GM19452 (cell line): Measurements from ENCODE around the gene PARD3B.

Source experiments
- ATAC-seq: cut with Tn5 transposase; IDR thresholded peaks from one replicate; pipeline ENCODE4 v1.9.1; 2021; ENCODE audit not compliant: unreplicated experiment

PARD3B gene

GRCh38 chr2:205045706-205046105 is 500.4 kb downstream of the PARD3B start:
- ATAC-seq, result no peak

GRCh38 chr2:205047273-205047839 is 502.1 kb downstream of the PARD3B start:
- no peak for ATAC-seq

- no peak for ATAC-seq
Observed at GRCh38 chr2:205051417-205051816, 506.1 kb downstream of the PARD3B start.

GRCh38 chr2:205052781-205053180 is 507.5 kb downstream of the PARD3B start:
- no peak for ATAC-seq

GRCh38 chr2:205053827-205054410 is 508.6 kb downstream of the PARD3B start:
- ATAC-seq, result no peak

- ATAC-seq, result no peak
Observed at GRCh38 chr2:205054789-205055188, 509.5 kb downstream of the PARD3B start.

GRCh38 chr2:205055251-205055650 is 510.0 kb downstream of the PARD3B start:
- no peak for ATAC-seq

GRCh38 chr2:205056151-205056561 is 510.9 kb downstream of the PARD3B start:
- no peak for ATAC-seq

GRCh38 chr2:205058409-205058808 is 513.1 kb downstream of the PARD3B start:
- no peak for ATAC-seq

- no peak for ATAC-seq
Observed at GRCh38 chr2:205060269-205060668, 515.0 kb downstream of the PARD3B start.

- no peak for ATAC-seq
Observed at GRCh38 chr2:205066081-205066480, 520.8 kb downstream of the PARD3B start.

- no peak for ATAC-seq
Observed at GRCh38 chr2:205069928-205070327, 524.7 kb downstream of the PARD3B start.

GRCh38 chr2:205070889-205071288 is 525.6 kb downstream of the PARD3B start:
- ATAC-seq, result no peak

GRCh38 chr2:205073433-205074020 is 528.3 kb downstream of the PARD3B start:
- no peak for ATAC-seq

- no peak for ATAC-seq
Observed at GRCh38 chr2:205076405-205076804, 531.1 kb downstream of the PARD3B start.

- ATAC-seq, result no peak
Observed at GRCh38 chr2:205077159-205077558, 531.9 kb downstream of the PARD3B start.

GRCh38 chr2:205078762-205079161 is 533.5 kb downstream of the PARD3B start:
- ATAC-seq, result no peak

- no peak for ATAC-seq
Observed at GRCh38 chr2:205079173-205079572, 533.9 kb downstream of the PARD3B start.

GRCh38 chr2:205086662-205087061 is 541.4 kb downstream of the PARD3B start:
- no peak for ATAC-seq

GRCh38 chr2:205087862-205088261 is 542.6 kb downstream of the PARD3B start:
- no peak for ATAC-seq

- ATAC-seq, result no peak
Observed at GRCh38 chr2:205089958-205090357, 544.7 kb downstream of the PARD3B start.

GRCh38 chr2:205091411-205091810 is 546.1 kb downstream of the PARD3B start:
- ATAC-seq, result no peak

- ATAC-seq, result no peak
Observed at GRCh38 chr2:205094031-205094430, 548.8 kb downstream of the PARD3B start.
